ENCODE results near the gene PTPN1. TPM values are rescaled to one million over a fixed set of nuclear protein-coding genes. Genes with fewer than 3 reads are reported as not detected.

Gene PTPN1
- total RNA-seq, 1 donor from 2014 or later: 15.9 TPM

Small RNAs within 50 kb of the gene (small RNA-seq; reads per million reads assigned to genes)
- gene COX6CP2 (not detected), gene MIR1302-5 (not detected), gene MIR645 (not detected), gene RF00019 (not detected)

Other genes with a start within 250 kb of the PTPN1 start
- gene RIPOR3, start 181.2 kb downstream of the PTPN1 start, total RNA-seq: 1.7 TPM
- 17.5 TPM for gene PARD6B, start 221.2 kb downstream of the PTPN1 start, total RNA-seq